ENCODE data around the gene VEGFA. TPM values are rescaled to one million over a fixed set of nuclear protein-coding genes. Genes with fewer than 3 reads are reported as not detected.

VEGFA gene
- total RNA-seq, 1 experiment from 2014 or later: 116 TPM

DNA sequence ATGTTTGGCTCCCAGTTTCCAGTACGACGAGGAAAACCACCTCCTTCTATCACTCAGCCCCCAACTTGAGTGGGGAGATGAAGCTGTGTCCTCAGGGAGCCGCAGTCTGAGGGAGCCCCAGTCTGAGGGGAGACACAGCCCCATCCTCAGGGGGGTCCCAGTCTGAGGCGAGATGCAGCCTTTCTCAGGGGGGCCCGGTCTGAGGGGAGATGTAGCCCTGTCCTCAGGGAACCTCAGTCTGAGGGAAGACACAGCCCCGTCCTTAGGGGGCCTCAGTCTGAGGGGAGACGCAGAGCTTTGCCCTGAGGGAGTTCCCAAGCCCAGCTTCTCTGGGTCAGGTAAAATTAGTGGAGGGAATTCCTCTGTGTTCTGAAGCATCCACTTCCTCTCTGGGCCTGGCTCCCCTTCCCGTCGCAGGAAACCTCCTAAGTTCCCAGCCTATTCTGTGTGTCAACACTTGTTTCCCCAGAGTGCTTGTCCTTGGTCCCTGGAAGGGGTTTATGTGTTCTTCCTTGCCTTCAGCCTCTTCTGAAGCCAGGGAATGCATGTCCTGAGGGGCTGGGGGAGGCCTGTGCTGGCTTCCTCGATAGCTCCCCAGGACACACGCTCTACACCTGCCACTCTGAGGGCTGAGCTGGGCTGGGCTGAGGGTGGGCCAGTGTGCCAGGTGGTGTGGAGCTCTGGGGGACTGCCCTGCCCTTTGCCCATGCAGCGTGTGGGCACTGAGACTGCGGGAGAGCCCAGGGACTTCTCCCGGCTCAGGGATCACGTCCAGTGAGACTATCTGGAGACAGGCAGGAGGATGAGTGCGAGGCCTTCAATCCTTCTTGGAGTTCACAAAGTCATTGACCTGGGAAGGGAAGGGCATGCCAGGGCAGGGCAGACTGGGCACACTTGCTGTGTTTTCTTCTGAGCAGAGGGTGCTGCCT, 55.4 kb downstream of the VEGFA start:
- no peak for DNase-seq (ENCODE audit: low spot score)
- no TSS peak for BruUV-seq (replicated peaks)
- Histone ChIP-seq H3K4me3 (ENCODE audit: low read depth, low read length, poor library complexity, severe bottlenecking) (no peak overlapping the region), H3K9me3 (ENCODE audit: low read depth, low read length, poor library complexity, severe bottlenecking) (no peaks in the 10 kb centered on the region), H3K27ac (ENCODE audit: low read depth, low read length, poor library complexity, severe bottlenecking) (no peak overlapping the region), H3K27me3 (replicated peaks; ENCODE audit: insufficient read depth, low read depth, low read length, poor library complexity) (no peaks in the 10 kb centered on the region), H3K4me1 (ENCODE audit: insufficient read depth, low read length, poor library complexity, severe bottlenecking) (peaks cover 14% of the 10 kb centered on the region), H3K36me3 (ENCODE audit: insufficient read depth, low read length, poor library complexity, severe bottlenecking) (no peaks in the 10 kb centered on the region)
- no peak for TF ChIP-seq EZH2 (IDR thresholded peaks at IDR 0.05; ENCODE audit: borderline replicate concordance, low read depth, low read length, poor library complexity, severe bottlenecking)
- TF ChIP-seq, protein P1, sequence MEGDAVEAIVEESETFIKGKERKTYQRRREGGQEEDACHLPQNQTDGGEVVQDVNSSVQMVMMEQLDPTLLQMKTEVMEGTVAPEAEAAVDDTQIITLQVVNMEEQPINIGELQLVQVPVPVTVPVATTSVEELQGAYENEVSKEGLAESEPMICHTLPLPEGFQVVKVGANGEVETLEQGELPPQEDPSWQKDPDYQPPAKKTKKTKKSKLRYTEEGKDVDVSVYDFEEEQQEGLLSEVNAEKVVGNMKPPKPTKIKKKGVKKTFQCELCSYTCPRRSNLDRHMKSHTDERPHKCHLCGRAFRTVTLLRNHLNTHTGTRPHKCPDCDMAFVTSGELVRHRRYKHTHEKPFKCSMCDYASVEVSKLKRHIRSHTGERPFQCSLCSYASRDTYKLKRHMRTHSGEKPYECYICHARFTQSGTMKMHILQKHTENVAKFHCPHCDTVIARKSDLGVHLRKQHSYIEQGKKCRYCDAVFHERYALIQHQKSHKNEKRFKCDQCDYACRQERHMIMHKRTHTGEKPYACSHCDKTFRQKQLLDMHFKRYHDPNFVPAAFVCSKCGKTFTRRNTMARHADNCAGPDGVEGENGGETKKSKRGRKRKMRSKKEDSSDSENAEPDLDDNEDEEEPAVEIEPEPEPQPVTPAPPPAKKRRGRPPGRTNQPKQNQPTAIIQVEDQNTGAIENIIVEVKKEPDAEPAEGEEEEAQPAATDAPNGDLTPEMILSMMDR (conservative IDR thresholded peaks at IDR 0.05; ENCODE audit: low read depth, low read length): no peak
- CTCF ChIA-PET: interaction anchor here (0.6 kb wide), 1 partner anchor 1775 kb away, joined by 5 read pairs; the partner anchor contains the start of gene TAF8
- POLR2A ChIA-PET (ENCODE audit: low non-redundant PET): no interaction called here
- intact Hi-C loops (cut with micrococcal nuclease; ENCODE audit: unreplicated experiment): no loop called here

DNA sequence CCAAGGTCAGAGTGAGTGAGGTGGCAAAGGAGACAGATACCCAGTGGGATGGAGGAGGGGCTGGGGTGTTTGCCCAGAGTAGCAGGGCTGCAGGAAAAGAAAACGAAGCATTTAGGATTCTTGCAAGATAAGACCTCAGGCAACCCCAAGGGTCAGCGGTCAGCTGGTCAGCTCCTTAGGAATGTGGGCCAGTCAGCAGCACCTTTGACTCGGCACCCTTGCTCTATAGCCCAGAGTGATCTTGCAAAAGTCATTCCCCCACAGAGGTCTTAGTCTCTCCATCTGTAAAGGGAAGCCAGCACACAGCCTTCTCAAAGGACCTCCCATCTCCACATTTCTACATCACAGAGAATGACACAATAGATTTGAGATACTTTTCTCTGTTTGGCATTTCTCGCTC, 56.7 kb downstream of the VEGFA start:
- BruUV-seq (replicated peaks): no TSS peak
- H3K4me3 ChIP-seq (ENCODE audit: low read depth, low read length, poor library complexity, severe bottlenecking): no peak overlapping the region
- TF ChIP-seq, protein P1 (conservative IDR thresholded peaks at IDR 0.05; ENCODE audit: low read depth, low read length): no peak
- TF ChIP-seq EZH2 (IDR thresholded peaks at IDR 0.05; ENCODE audit: borderline replicate concordance, low read depth, low read length, poor library complexity, severe bottlenecking): no peak
- intact Hi-C loops (cut with micrococcal nuclease; ENCODE audit: unreplicated experiment): no loop called here
- ChIA-PET CTCF (no interaction called here), POLR2A (ENCODE audit: low non-redundant PET) (no interaction called here)
- H3K9me3 ChIP-seq (ENCODE audit: low read depth, low read length, poor library complexity, severe bottlenecking): no peaks in the 10 kb centered on the region
- H3K36me3 ChIP-seq (ENCODE audit: insufficient read depth, low read length, poor library complexity, severe bottlenecking): no peaks in the 10 kb centered on the region
- peaks cover 14% of the 10 kb centered on the region for H3K4me1 ChIP-seq (ENCODE audit: insufficient read depth, low read length, poor library complexity, severe bottlenecking)
- DNase-seq (ENCODE audit: low spot score): no peak
- H3K27me3 ChIP-seq (replicated peaks; ENCODE audit: insufficient read depth, low read depth, low read length, poor library complexity): no peaks in the 10 kb centered on the region
- H3K27ac ChIP-seq (ENCODE audit: low read depth, low read length, poor library complexity, severe bottlenecking): no peak overlapping the region

DNA sequence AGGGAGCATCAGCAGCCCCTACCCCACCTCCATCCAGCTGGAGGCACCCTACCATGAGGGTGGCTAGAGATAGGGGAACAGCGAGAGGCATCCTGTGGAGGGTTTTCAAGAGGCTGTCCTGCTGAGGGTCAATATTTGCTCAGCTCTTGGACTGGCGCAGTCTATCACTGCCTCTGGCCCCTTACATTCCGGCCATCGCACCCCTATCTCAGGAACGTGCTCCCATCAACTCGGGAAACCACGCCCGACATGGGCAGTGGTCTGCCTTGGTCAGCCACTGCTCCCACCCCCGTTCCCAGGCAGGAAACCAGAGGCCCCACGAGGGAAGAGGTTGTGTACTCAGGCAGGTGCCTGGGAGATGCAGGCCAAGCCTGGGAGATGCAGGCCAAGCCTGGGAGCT, 57.9 kb downstream of the VEGFA start:
- CTCF ChIA-PET: no interaction called here
- TF ChIP-seq, protein P1 (conservative IDR thresholded peaks at IDR 0.05; ENCODE audit: low read depth, low read length): no peak
- no peak for TF ChIP-seq EZH2 (IDR thresholded peaks at IDR 0.05; ENCODE audit: borderline replicate concordance, low read depth, low read length, poor library complexity, severe bottlenecking)
- POLR2A ChIA-PET (ENCODE audit: low non-redundant PET): no interaction called here

More for the DNA sequence above, 57.9 kb downstream of the VEGFA start:
- Histone ChIP-seq H3K9me3 (ENCODE audit: low read depth, low read length, poor library complexity, severe bottlenecking) (no peaks in the 10 kb centered on the region), H3K27me3 (replicated peaks; ENCODE audit: insufficient read depth, low read depth, low read length, poor library complexity) (no peaks in the 10 kb centered on the region), H3K36me3 (ENCODE audit: insufficient read depth, low read length, poor library complexity, severe bottlenecking) (no peaks in the 10 kb centered on the region), H3K4me1 (ENCODE audit: insufficient read depth, low read length, poor library complexity, severe bottlenecking) (peaks cover 14% of the 10 kb centered on the region), H3K4me3 (ENCODE audit: low read depth, low read length, poor library complexity, severe bottlenecking) (no peak overlapping the region), H3K27ac (ENCODE audit: low read depth, low read length, poor library complexity, severe bottlenecking) (no peak overlapping the region)
- no TSS peak for BruUV-seq (replicated peaks)
- no peak for DNase-seq (ENCODE audit: low spot score)
- intact Hi-C loops (cut with micrococcal nuclease; ENCODE audit: unreplicated experiment): no loop called here

All from A673 (cell line).